Right renal pelvis (tissue), 4 donors: Measurements from ENCODE around the gene IL1R2. TPM values are rescaled to one million over a fixed set of nuclear protein-coding genes. Genes with fewer than 3 reads are reported as not detected.

Experiments
- DNase-seq, 4 donors: peaks; one replicate each; pipeline ENCODE4 v3.0.0-alpha.2; 2013; ENCODE audit warnings: low read depth in 4 of 4, low spot score in 3 of 4, missing footprints in 1 of 4
- polyA plus RNA-seq, 4 donors: library from polyadenylated mRNA; unstranded; fragments of 120-200 nt; gene quantifications; one replicate each; pipeline ENCODE4 v1.2.1, GENCODE V29; 2013; ENCODE audit not compliant: insufficient read length in 4 of 4

IL1R2 gene
- polyA plus RNA-seq, 4 donors: 0.30 to 0.73 (median 0.50) TPM

DNA sequence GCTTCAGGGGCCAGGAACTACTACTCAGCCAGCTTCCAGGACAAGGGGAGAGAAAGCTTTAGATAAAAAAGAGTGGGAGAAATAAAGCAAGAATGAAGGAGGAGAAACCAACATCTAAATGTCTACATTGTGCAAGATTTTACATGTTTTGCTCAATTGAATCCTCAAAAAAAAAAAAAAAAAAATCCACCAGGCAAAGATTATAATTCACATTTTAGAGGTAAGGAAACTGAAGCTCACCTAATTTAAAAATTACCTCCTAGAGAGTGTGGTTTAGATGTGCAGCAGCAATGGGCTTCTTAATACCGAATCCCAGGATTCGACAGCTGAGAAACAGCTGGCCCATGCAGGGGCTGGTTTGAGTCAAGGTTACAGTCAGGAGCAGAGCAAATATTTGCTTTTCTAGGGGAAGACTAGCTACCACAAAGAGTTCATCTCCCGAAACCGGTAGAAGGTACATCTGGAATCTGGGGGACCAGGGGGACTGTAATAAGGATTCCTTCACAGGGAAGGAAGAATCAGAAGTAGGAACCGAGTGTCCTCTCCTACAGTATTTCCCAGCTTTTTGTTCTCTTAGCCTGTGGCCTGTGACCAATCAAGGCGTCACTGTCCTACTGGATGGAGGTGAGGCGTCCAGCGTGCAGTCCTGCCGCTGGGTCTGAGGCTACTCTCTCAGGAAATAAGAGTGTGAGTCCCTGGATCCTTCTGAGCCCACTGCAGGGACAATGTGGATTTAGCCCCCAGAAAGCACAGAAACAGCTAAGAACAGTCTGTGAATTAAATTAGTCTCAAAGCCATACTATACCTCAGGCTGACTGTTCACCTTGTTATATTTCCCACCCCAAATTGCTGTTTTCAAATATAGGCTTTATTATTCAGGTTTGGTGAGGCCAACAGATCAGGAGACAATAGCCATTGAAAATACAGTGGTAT lies 42.3 kb downstream of the IL1R2 start:
- no peak for DNase-seq

DNA sequence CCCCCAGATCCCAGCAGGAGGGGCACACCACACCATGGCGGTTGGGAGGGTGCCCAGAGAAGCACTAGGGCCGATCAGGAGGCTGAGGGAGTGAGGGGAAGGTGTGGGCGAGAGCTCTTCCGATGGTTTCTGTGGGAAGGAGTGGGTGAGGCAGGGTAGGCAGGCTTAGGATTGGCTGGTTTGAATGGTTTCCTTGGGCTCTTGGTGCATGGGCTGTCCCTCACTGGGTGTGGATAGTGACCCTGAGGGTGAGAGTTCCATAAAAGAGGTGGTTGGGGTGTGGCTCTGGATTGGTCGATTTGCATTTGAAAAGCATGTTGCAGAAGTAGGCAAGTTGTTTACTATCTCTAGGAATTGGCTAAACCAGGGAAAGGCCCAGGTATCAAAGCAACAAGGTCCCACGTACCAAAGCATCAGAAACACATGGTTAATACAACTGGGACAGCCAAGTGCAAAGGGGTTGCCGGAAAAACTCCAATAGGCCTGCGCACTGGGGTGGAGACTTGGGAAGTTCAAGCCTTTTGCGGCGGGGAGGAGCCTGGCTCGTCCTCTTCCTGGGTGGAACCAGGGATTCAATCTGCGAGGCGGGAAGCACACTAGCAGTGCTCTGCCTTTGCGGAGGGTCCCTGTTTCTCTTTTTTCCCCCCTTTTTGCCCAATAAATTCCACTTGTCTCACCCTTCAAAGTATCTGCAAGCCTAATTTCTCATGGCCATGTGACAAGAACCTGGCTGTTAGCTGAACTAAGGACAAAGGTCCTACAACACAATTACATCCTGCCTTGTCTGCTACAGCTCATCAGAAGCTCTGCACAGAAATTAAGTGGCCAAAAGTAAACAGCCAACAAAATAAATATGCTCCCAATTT lies 43.2 kb downstream of the IL1R2 start:
- no peak for DNase-seq

DNA sequence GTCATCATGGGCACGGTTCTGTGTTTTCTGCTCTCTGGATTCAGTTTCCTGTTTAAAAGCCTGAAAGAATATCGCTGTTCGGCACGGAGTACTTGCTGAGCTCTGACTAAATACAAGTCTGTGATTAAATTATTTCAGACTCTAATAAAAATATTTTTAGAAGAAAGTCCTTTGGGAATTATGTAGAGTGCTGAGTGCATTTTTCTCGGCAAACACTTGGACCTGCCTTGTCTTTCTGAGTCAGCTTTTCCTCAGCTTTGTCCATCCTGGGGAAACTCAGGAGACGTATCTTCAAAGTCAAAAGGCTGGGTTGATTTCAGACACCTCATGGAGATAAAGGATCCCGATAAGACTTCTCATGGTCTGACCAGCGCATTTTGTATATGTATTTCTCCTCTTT lies 45.9 kb downstream of the IL1R2 start:
- DNase-seq: no peak

DNA sequence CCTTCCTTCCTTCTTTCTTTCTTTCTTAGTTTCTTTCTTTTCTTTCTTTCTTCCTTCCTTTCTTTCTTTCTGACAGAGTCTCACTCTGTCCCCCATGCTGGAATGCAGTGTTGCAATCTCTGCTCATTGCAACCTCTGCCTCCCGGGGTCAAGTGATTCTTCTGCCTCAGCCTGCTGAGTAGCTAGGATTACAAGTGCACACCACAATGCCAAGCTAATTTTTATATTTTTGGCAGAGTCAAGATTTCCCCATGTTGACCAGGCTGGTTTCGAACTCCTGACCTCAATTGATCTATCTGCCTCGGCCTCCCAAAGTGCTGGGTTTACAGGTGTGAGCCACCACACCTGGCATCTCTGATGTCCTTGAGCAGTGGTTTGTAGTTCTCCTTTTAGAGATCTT lies 48.5 kb downstream of the IL1R2 start:
- DNase-seq: no peak

DNA sequence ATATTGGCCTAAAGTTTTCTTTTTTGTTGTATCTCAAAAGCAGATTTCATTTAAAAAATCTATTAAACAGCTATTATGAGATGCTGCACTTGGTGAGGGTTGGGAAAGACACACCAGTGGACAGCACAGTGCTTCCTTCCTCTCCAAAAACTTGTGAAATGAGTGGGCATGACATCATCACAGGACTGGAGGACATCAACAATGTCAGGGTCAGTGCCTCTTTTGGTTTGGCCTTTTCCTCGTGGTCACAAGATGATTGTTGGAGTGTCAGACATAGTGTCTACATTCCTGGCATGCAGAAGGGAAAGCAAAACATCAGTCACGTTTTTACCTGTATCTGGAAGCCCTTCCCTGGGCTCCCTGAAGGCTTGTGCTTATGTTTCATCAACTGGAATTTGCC lies 49.6 kb downstream of the IL1R2 start:
- no peak for DNase-seq

DNA sequence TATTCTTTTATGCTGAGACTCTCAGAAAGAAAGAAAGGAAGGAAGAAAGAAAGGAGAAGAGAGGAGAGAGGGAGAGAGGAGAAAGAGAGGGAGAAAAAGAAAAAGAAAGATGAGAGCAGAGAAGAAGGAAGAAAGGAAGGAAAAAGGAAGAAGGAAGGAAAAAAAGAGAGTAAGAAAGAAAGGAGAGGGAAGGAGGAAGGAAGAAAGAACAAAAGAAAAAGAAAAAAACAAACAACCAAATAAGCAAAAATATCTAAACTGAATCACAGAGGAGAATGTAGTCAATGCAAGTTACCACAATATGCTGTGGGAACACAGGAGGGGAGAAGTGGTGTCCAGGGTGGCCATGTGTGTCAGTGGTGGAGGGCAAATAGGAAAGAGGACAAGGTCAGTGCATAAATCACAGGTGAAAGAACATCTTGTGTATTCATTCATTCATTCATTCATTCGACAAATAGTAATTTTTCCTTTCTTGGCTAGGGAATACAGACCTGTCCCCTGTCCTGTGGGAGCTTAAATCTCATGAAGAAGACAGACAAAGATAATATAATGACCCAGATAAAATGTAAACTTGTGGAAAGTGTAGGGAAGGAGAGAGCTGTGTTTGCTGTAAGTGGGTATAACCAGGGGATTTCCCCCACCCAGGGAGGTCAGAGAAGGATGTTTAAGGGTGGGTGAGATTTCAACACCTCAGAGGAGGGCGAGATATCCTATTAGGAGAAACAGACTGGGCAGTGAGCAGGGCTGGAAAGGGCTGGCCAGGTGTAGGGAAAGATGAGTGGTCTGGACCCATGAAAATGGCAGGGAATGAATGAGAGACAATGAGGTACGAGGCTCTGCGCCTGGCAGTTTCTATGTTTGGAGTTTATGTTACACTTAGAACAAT lies 50.7 kb downstream of the IL1R2 start:
- DNase-seq: no peak

DNA sequence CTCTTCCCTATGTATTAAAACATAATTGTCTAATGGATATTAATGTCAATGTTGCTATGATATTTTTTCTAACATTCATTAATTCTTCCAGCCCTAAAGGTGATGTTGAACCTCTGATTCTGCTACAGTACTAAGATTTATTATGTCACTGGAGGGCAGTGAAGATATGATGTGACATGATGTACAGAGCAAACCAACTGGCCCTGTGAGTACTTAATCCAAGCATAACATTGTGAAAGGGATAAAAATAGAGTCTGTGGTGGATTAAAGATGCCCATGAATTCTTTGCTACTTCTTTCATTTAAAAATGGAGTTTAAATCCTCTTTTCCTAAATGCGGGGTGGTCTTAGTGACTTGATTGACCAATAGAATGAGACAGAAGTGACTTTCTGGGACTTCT lies 51.8 kb downstream of the IL1R2 start:
- no peak for DNase-seq

DNA sequence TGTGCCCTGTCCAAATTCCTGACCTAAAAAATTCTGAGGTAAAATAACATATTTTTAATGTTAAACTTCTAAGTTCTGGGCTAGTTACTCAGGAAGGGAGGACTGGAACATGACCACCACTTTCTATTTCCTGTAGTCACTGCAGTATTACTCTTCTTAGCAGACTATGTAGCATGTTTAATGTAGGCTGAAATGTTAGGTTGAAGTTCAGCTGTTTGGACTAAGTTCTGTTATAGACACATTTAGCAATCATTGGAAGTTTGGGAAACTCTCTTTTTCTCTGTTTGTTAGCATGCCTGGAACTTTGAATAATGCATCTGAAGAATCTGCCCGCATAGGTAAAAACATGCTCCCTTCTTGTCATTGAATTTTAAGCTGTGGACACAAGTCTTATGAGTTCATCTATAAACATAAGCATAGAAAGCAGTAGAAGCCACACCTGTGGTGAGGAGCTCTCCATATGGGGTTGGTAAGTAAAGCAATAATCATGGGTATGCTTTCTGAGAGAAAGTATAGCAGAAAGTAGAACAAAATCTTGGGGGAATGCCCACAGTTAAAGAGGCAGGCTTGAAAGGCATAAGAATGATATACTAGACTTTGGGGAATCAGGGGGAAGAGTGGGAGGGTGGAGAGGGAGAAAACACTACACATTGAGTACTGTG lies 52.6 kb downstream of the IL1R2 start:
- DNase-seq: no peak

DNA sequence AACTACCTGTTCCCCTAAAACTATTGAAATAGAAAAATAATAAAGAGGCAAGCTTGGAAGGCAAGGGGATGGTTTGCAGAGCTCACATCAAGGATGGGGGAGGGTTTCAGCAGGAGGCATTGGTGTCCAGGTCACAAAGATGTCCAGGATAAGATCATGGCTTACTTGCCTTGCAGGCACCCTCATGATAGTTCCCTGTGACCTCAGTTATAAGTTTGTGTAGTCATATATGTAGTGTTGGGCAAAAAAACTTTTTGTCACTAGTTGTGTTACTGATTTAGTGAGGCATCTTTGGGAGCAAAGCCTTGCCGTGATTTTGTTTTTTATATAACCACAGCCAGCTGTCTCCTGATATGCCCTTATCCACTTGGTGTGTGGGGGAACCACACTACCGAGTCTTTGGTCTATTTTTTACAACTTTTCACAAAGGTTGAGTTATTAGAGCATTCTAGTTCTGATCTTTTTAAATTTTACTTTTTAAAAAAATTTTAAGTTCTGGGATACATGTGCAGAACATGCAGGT lies 53.3 kb downstream of the IL1R2 start:
- no peak for DNase-seq

DNA sequence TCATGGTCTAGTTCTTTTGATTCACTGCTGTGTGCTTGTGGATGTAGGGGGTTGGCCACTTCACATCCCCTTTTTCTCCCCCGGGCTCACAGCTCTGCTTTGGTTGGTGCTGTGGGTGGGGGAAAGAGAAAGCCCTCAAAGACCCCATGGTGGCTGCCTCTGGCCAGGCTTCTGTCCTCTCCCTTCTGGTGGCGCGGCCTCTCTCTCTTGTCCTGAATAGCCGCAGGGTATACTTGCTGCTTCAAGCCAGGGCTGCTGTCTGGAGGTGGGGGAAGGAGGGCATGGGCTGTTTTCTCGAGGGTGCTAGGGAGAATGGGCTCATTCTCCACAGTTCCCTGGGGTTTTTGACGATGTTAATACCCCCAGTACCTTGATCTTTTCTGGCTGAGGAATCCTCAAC lies 53.9 kb downstream of the IL1R2 start:
- DNase-seq: no peak

DNA sequence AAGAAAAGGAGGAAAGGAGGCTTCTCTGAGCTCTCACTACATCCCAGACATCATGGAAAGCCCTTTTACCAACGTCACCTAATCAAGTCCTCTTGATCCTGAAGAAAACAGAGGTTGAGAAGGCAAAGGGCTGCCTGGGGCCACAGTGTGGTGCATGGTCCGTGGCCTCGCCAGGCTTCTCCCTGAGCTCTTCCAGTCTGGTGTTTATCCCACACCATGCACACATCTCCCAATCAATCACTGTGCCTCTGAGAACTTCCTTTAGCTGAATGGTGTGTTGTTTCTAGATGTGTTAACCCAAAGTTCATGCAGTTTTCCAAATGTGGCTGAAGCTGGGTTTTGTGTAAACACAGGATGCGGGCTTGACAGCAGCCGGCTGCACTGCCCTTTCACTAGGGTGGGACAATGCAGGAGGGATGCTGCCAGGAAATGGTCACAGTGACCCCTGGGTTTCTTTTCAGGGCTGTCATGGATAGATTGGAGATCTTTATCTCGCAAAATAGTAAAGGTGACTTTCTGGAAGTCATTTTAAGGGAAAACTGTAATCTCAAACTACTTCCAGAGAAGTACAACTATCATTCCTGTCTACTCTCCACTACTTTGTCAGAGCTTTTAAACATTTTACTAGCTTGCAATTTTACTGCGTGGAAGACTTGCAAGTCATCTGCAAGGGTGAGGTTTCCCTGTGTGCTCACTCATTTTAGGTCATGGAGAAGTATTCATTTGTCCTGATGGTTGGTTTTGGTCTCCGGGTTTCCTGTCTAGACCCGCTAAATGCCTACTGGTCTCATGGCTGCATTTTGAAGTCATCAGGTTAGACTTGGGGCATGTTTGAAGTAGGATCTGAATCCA lies 54.6 kb downstream of the IL1R2 start:
- no peak for DNase-seq

DNA sequence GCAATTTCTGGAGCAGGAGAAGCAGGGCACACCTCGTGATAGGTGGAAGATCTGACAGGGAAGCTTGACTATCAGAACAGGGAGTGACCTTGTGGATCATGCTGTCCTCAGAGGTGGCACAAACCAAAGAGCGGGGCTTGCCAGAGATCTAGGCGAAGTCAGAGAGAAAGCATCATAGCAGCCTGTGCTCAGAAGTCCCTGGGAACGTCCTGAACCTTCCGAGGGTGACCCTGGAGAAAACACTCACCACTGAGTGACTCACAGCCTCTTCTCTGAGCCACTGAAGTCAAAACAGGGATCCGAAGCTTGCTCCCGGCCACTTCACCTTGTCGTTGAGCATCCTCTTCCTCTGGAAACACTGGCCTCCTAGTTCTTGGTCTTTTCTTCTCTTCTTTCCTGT lies 56.7 kb downstream of the IL1R2 start:
- no peak for DNase-seq

DNA sequence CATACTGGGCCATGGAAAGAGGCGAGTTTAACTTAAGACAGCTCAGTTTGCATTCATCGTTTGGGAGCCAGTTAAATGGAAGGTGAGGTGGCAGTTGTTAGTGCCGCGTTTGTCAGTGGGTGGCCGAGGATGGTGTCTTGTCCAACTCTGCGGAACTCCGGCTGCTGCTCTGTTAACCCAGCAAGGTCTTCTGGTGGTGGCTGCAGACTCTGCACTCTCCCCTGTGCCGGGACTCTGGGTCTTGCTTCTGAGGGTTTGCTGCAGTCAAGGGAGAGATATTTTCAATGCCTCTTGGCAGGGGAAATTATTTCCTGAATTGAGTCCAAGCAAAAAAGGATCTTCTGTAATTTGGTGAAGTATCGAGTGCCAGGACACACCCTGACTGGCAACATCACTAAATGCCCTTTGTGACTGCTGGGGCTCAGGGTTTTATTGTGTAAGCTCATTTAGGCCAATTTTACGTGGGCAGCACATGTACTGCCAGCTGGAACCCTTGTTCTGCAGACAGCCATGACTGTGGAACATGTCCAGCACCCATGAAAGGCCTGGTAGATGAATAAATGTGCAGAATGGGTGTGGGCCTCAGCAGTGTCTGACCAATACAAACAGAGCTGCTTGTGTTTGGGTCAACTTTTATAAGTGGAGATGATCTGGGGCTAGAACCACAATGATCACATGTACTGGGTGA lies 58.1 kb downstream of the IL1R2 start:
- DNase-seq: no peak

DNA sequence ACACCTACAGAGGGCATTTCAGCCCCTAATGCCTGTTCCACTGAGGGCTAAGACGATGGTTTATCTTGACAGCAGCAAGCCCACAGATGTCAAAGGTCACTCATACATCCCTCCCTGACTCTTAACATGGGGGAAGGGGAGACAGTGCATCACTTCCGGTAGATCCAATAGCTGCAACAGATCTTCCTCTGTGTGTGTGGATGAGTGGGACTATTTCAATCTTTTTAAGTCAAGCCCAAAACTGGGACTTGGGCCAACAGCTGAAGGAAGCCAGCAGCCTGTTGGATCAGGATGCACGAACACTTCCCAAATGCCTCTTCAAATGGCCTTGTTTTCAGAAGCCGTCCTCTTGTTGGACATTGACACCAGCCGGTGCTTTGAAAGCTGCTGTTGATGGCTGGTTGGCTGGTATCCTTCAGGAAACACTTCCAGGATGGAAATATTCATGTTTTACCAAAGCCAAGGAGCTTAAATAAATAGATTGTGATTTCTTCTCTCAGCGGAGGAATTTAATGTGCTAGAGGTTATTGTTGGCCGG lies 59.2 kb downstream of the IL1R2 start:
- DNase-seq: peak in 2 of 4 donors; percentile 54 to 71

DNA sequence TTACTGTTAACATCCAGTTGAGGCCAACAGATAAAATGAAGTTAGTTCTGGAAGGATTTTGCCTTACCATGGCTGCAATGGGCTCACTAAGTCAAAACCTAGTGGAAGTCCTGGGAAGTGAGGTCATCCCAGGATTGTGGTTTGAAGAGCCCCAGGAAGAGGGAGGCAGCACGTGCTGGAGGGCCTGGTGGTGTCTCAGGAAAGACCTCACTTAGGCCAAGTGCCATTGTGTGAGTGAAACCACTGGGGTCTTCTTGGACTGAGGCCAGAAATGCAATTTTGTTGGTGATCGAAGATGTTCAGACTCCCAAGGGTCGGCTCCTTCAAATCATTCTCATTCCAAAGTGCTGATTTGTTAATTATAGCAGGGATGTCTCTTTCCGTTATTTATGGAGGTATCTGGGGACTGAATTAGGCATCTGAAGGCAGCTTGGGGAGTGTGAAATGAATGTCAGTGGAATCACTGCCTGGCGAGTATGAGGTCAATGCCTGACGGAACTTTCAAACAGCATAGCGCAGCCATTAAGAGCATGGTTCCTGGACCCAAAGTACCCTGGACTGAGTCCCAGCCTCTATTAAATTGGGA lies 60.0 kb downstream of the IL1R2 start:
- no peak for DNase-seq

DNA sequence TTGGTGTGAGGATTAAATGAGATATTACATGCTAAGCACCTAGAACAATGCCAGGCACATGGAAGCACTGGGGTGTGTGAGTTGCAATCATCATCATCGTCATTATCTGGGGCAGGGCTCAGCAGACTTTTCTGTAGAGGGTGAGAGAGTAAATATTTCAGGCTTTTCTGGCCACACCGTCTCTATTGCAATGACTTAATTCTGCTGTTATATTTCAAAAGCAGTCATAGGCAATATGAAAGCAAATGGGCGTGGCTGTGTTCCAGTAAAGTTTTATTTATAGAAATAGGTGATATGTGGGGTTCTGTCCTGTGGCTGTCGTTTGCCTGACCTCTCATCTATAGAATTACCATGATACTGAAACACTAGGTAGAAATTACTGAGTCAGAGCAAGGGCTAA lies 60.6 kb downstream of the IL1R2 start:
- DNase-seq: no peak

DNA sequence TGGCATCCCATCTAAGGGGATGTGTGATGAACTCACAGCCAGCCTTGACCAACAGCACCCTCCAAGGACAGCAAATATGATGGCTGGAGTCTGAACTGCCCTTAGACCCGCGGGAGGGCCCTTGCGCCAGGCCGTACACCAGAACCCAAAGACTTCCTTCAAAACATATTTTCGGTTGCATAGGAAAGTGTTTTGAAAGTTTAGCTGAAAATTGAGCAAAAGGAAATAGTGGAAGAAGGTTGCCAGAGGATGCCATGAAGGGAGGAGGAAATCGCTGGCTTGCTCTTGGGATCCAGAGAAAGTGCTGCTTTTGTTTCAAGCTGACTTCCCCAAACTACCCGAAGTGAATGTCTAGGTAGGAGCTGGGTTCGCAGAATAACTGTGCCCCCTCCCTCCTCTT lies 61.3 kb downstream of the IL1R2 start:
- no peak for DNase-seq
